ENCODE results near the gene SFMBT1.

GRCh38 chr3:53083521-53083920, 37.6 kb upstream of the SFMBT1 start:
- TF ChIP-seq EZH2 (IDR thresholded peaks at IDR 0.05; ENCODE audit: insufficient read depth, low read length) (no peak), CTCF (IDR thresholded peaks at IDR 0.05; ENCODE audit: insufficient read depth, low read depth, low read length) (no peak)
